GM19193 (cell line): ENCODE measurements around the gene PLXDC1.

Experiments
- POLR2A ChIP-seq: IDR thresholded peaks from 4 replicates; pipeline ENCODE4 v1.6.1; 2011; ENCODE audit not compliant: insufficient read depth, insufficient read length; ENCODE audit errors: extremely low read depth

PLXDC1 gene

DNA sequence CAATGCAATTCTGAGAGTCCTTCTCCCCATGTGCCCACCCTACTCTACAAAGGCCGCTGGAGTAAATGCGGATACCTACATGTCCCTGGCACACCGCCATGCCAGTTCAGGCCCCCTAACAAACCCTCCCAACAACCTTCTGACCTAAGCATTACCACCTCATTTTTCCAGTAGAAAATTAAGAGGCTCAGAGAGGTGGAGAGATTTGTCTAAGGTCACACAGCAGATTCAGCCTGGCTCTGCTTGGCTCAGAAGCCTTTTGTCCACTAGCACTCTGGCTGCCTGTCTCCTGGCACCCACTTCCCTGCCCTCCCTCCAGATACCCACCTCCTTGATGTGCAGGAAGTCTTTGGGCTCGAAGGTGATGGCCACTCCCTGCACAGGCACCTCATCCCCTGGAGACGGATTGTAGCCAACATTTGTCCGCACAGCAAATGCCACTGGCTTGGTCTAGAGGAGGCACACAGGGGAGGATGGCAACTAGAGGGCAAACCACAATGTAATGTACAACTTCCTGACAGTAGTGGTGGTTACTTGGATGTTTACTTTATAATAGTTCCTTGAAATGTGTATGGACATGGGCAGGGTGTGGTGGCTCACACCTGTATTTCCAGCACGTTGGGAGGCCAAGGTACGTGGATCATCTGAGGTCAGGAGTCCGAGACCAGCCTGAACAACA lies 35.9 kb upstream of the PLXDC1 start:
- no peak for TF ChIP-seq POLR2A

DNA sequence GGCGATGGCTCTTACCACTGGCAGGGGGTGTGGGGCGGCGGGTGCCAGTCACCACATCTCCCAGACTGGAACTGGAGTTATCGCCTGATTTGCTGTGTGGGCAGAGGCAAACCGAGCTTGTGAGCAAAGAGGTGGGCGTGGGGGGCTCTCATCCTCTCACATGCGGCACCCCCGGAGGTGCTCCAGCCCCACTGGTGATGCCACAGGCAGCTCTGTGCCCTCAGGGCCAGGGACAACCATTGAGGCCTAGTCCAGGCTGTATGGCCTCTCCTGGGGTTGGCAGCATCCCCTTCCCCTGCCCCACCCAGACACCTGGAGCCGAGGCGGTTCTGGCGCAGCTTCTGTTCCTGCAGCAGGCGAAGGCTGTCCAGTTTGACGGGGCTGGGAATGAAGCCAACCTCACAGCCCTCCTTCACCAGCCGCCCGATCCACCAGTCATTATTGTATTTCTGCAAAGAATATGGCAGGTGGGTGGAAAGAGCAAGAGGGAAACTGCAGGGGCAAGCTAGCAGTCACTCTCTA lies 35.1 kb upstream of the PLXDC1 start:
- TF ChIP-seq POLR2A: no peak

DNA sequence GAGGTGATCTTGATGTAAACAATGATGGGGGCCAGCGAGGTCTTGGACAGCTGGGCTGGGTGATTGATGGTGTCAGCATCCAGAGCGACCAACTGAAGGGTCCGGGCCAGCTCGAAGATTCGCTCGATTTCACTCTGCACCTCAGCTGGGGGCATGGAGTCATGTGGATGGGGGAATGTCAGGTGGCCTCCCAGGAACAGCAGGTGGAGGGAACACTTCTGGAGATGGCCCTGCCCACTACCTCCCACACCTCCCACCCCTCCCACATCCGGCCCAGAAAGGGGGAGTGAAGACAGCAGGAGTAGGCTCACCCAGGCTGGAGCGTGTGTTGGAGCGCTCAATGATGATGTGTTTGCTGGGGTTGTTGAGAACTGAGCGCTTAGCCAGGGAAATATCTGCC lies 32.3 kb upstream of the PLXDC1 start:
- TF ChIP-seq POLR2A: no peak

DNA sequence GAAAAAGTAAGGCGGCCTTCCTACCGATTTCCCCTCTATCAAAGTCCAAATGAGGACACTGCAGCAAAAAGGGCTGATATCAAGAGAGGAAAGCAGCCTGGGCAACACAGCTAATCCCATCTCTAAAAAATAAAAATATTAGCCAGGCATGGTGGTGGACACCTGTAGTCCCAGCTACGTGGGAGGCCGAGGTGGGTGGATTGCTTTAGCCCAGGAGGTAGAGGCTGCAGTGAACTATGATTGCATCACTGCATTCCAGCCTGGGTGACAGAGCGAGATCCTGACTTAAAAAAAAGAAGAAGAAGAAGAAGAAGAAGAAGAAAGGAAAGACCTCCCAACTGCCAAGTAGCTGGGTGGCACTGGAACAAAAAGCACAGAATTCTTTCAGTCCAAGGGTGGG lies 31.6 kb upstream of the PLXDC1 start:
- TF ChIP-seq POLR2A: no peak

DNA sequence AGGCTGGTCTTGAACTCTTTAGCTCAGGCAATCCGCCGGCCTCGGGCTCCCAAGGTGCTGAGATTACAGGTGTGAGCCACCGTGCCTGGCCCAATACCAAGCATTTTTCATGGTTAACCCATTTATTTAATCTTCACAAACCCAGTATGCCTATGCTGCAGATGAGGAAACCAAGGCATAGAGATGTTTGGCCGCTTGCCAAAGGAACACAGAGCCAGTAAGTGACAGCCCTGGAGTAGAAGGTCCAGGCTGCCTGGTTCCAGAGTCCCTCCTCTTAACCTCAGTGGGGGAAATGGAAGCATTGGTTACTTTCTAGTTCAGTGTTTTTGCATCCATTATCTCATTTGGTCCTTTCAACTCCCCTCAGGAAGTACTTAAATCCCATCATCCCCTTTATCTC lies 29.9 kb upstream of the PLXDC1 start:
- TF ChIP-seq POLR2A: no peak

DNA sequence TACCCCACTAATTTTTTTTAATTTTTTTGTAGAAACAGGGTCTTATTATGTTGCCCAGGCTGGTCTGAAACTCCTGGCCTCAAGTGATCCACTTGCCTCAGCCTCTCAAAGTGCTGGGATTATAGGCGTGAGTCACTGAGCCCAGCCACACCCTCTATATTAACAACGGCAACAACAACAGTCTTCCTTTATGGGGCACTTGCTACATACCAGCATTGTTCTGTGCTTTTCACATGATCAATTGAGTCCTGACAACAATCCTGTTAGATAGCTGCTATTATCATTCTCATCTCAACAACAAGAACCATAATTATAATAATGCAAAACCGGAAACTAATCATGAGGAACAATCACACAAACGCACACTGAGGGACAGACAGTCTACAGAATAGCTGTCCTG lies 27.1 kb upstream of the PLXDC1 start:
- TF ChIP-seq POLR2A: no peak

- TF ChIP-seq POLR2A: no peak
Measured at GRCh38 chr17:39177256-39177655, 25.8 kb upstream of the PLXDC1 start.

GRCh38 chr17:39175695-39176093 lies 24.3 kb upstream of the PLXDC1 start:
- TF ChIP-seq POLR2A: no peak

GRCh38 chr17:39174920-39175694 lies 23.7 kb upstream of the PLXDC1 start:
- no peak for TF ChIP-seq POLR2A

DNA sequence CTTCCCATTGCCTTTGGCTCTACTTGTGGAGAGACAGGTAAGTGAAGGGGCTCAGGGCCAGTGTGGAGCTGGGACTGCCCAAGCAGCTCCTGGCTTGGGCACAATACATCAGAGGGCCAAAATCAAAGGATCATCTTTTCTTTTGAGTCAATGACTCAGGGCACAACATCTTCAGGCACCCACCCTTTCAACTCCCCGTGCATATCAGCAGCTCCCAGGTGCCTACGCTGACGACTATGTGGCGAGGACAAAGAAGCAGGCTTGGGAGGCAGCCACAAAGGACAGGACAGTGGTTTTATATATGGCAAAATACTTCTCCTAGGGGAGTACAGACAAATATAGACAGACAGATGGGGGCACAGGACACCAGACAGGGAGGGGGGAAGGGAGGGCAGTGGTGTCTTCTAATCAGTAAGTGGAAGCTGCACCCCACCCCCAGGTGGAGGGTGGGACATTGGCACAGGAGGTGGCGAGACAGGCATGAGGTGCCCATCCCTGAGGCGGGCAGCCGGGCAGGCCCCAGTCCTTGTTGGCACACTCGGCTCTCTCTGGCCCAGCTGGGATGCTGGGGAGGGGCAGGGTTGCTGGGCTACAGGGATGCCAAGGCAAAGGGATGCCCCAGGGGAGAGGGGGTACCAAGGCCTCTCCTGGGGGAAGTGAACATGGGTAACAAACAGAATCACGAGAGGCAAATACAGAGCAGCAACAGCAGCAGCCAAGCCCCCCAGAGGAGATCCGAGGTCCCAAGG lies 22.3 kb upstream of the PLXDC1 start:
- no peak for TF ChIP-seq POLR2A

DNA sequence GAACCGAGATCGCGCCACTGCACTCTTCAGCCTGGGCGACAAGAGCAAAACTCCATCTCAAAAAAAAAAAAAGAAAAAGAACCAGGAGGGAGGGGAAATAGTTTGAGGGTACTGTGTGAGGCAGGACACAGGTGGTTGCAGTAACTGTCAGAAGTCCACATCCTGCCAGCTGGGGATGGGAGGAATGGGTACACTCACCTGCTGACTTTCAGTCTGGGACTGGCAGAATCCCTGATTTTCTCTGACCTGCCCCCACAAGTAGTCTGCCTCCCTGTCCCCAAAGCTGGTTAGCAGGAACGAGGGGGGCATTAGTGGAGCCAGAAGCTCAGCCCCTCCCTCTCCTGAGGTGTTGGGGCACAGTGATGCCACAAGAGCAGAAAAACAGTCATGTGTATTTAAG lies 21.6 kb upstream of the PLXDC1 start:
- TF ChIP-seq POLR2A: no peak

DNA sequence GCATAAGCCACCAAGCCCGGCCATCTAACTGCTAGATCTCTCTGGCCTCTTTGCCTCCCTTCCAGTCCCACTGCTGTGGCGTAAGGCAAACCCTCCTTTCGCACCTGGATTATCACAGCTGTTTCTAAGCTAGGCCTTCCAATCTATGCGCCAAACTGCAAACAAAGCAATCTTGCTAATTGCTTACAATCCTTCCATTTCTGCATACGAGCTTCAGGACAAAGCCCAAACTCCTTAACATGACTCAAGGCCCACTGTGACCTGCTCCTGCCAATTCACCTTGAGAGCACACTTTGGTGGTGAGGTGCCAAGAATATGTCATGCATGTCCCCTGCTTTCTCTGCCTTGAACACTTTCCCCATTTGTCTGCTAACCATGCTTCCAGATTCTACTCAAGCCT lies 20.5 kb upstream of the PLXDC1 start:
- no peak for TF ChIP-seq POLR2A

GRCh38 chr17:39170558-39170957 lies 19.1 kb upstream of the PLXDC1 start:
- TF ChIP-seq POLR2A: no peak

- TF ChIP-seq POLR2A: no peak
Measured at GRCh38 chr17:39170109-39170508, 18.7 kb upstream of the PLXDC1 start.

- TF ChIP-seq POLR2A: no peak
Measured at GRCh38 chr17:39169518-39169917, 18.1 kb upstream of the PLXDC1 start.
